GM10266 (cell line): Measurements from ENCODE around the gene CNGA1.

Experiments used
- DNase-seq: peaks from one replicate; pipeline ENCODE4 v3.0.0; 2012; ENCODE audit errors: extremely low spot score
- TF ChIP-seq, protein P1 (sequence below): IDR thresholded peaks from 2 replicates; pipeline ENCODE4 v1.5.1; 2012; ENCODE audit warnings: mild to moderate bottlenecking, low read depth; ENCODE audit not compliant: control insufficient read depth, insufficient read depth; ENCODE audit errors: missing control alignments

Gene CNGA1

GRCh38 chr4:48031802-48032525, 15.5 kb upstream of the CNGA1 start:
- TF ChIP-seq, protein P1, sequence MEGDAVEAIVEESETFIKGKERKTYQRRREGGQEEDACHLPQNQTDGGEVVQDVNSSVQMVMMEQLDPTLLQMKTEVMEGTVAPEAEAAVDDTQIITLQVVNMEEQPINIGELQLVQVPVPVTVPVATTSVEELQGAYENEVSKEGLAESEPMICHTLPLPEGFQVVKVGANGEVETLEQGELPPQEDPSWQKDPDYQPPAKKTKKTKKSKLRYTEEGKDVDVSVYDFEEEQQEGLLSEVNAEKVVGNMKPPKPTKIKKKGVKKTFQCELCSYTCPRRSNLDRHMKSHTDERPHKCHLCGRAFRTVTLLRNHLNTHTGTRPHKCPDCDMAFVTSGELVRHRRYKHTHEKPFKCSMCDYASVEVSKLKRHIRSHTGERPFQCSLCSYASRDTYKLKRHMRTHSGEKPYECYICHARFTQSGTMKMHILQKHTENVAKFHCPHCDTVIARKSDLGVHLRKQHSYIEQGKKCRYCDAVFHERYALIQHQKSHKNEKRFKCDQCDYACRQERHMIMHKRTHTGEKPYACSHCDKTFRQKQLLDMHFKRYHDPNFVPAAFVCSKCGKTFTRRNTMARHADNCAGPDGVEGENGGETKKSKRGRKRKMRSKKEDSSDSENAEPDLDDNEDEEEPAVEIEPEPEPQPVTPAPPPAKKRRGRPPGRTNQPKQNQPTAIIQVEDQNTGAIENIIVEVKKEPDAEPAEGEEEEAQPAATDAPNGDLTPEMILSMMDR, result no peak
- no peak for DNase-seq

DNA sequence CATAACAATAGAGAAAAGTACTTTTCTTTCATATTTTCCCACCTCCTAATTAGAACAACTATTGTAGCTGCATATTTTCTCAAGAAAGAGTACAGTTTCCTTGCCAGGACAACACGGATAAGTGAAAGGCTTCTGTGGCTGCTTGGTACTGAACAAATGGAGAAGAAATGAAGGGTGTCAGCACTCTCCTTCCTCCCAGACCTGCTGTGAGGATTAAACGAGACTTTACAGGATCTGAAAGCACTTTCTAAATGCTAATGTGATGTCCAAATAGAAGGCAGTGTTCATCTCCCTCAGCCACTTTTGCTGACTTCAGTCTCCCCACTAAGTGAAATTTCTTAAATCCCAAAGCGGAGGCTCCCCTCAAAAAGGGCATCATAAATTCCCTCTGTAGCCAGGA, 14.0 kb upstream of the CNGA1 start:
- TF ChIP-seq, protein P1, result no peak
- DNase-seq, result no peak

GRCh38 chr4:48028696-48029095, 12.2 kb upstream of the CNGA1 start:
- TF ChIP-seq, protein P1, result no peak
- no peak for DNase-seq

- DNase-seq, result peak; percentile 37
- TF ChIP-seq, protein P1, result no peak
Observed at GRCh38 chr4:48027653-48028052, 11.2 kb upstream of the CNGA1 start.

DNA sequence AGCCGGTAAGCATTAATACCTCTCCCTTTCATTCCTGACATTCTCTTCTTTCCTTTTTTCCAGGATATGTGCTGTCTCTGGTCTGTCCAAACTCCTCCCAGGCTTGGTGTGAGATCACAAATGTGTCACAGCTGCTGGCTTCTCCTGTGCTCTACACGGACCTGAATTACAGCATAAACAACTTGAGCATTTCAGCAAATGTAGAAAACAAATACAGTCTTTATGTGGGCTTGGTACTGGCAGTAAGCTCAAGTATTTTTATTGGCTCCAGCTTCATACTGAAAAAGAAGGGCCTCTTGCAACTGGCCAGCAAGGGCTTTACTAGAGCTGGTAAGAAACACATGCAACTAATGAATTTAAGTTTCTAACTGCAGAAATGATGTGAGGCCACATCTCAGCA, 8.5 kb upstream of the CNGA1 start:
- DNase-seq, result no peak
- TF ChIP-seq, protein P1, result no peak

GRCh38 chr4:48024522-48024921, 8.0 kb upstream of the CNGA1 start:
- DNase-seq, result no peak
- TF ChIP-seq, protein P1, result no peak

DNA sequence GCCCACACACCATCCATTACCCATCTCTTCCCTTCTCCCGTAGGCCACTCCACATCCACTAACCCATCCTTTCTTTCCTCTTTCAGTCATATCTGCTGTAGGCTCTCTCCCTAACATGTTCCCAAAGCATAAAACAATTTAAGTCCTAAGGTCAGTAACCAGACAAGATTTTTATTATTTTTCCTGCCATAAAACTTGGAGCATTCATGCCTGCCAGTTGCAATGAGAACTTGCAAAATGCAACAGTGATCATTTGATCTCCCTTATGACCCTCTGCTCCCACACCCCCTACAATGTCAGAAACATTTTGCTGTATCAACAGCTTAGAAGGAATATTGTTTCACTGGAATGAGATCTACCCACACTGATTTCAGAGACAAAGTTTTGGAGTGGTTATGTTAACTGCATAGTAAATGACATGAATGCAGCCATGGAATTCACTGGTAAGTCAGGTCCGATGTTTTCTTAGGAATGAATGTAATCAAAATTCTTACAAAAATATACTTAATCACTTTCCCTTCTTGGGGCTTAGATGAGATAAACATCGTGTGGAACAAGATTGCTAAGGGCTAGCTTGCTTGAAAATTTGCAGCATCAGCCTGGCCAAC, 5.8 kb upstream of the CNGA1 start:
- no peak for DNase-seq

More for the DNA sequence above, 5.8 kb upstream of the CNGA1 start:
- TF ChIP-seq, protein P1, result no peak
